HepG2 (cell line): ENCODE data around the gene PIGW. TPM values are rescaled to one million over a fixed set of nuclear protein-coding genes. Genes with fewer than 3 reads are reported as not detected.
A peak's percentile ranks its signal among the peaks of the same experiment; 100 is the strongest.

Experiments used
- AHDC1 ChIP-seq: sonication (generic); formaldehyde crosslinking; IDR thresholded peaks from 2 replicates; pipeline ENCODE4 v1.5.1; 2020; ENCODE audit warnings: mild to moderate bottlenecking, missing genetic modification reagents, borderline replicate concordance
- ATRX ChIP-seq: sonication (generic); formaldehyde crosslinking; IDR thresholded peaks from 2 replicates; pipeline ENCODE4 v1.4.0; 2020; ENCODE audit warnings: missing genetic modification reagents, borderline replicate concordance
- CBX5 ChIP-seq: sonication (generic); formaldehyde crosslinking; IDR thresholded peaks from 2 replicates; pipeline ENCODE4 v1.4.0; 2020; ENCODE audit warnings: missing genetic modification reagents, borderline replicate concordance
- ERF ChIP-seq: IDR thresholded peaks from 2 replicates; pipeline ENCODE4 v1.6.1; 2018; ENCODE audit warnings: missing biosample characterization, missing genetic modification reagents
- HNF4A ChIP-seq: sonication (generic); formaldehyde crosslinking; IDR thresholded peaks from 2 replicates; pipeline ENCODE4 v1.4.0; 2020; ENCODE audit warnings: missing genetic modification reagents
- SYNCRIP ChIP-seq: fragments of 200-400 bp; formaldehyde crosslinking; IDR thresholded peaks from 2 replicates; pipeline ENCODE4 v1.6.1; 2018; ENCODE audit warnings: mild to moderate bottlenecking, low read depth, low read length; ENCODE audit not compliant: insufficient read depth
- TAF1 ChIP-seq: sonication (generic); formaldehyde crosslinking; IDR thresholded peaks from 2 replicates; pipeline ENCODE4 v1.4.0; 2020; ENCODE audit warnings: missing genetic modification reagents
- THAP7 ChIP-seq: sonication (generic); formaldehyde crosslinking; IDR thresholded peaks from 2 replicates; pipeline ENCODE4 v1.8.1; 2023; ENCODE audit warnings: mild to moderate bottlenecking, missing genetic modification reagents
- ZKSCAN8 ChIP-seq: IDR thresholded peaks from 2 replicates; pipeline ENCODE4 v1.6.1; 2016; ENCODE audit warnings: borderline replicate concordance, missing genetic modification reagents, missing compliant biosample characterization
- ZNF225 ChIP-seq: sonication (generic); formaldehyde crosslinking; IDR thresholded peaks from 2 replicates; pipeline ENCODE4 v1.4.0; 2020; ENCODE audit warnings: mild to moderate bottlenecking, missing genetic modification reagents
- ZNF256 ChIP-seq: sonication (generic); formaldehyde crosslinking; conservative IDR thresholded peaks from 2 replicates; pipeline ENCODE4 v1.4.0; 2020; ENCODE audit warnings: missing genetic modification reagents
- ZNF775 ChIP-seq: sonication (generic); formaldehyde crosslinking; IDR thresholded peaks from 2 replicates; pipeline ENCODE4 v1.4.0; 2020; ENCODE audit warnings: missing genetic modification reagents, mild to moderate bottlenecking, moderate library complexity, borderline replicate concordance
- polyA plus RNA-seq, 8 experiments: library from polyadenylated mRNA; depleted of rRNA in 3 of 8; stranded (reverse) in 7 of 8; unstranded in 1 of 8; fragments of >200 nt; fragmentation: Illumina TruSeq in 4 of 8; extraction: Trizol in 4 of 8; gene quantifications; 2 replicates each; pipeline versions ENCODE4 v1.2.1 to v1.2.3, GENCODE V29; 2011 to 2016; ENCODE audit warnings: low read depth in 4 of 8, missing spikeins in 1 of 8, mixed read lengths in 1 of 8; ENCODE audit not compliant: insufficient read depth in 1 of 8
- total RNA-seq, 5 experiments: library from RNA; depleted of rRNA; stranded (reverse); fragments of >200 nt; fragmentation: Illumina TruSeq; extraction: Trizol; gene quantifications; 2 replicates each; pipeline ENCODE4 v1.2.3, GENCODE V29; 2016; ENCODE audit warnings: low read depth in 1 of 5

PIGW gene
- total and polyA plus RNA-seq, 2 of the 13 experiments (the other 11 are each of a cell fraction or from before 2014, with no cell fraction given) = 9.0 to 24.0 TPM

- TF ChIP-seq ATRX (CRISPR knock-in tag) (no peak), AHDC1 (CRISPR knock-in tag) (peak; percentile 61; the same call in 1 of the 2 replicates), ZNF256 (CRISPR knock-in tag) (peak; percentile 94; the same call in 1 of the 2 replicates), ERF (0 out of 2 replicates have a peak, but pooled peaks have one; percentile 7), TAF1 (peak; percentile 92), ZKSCAN8 (0 out of 2 replicates have a peak, but pooled peaks have one; percentile 25), THAP7 (no peak), CBX5 (no peak; the same call in 1 of the 2 replicates), ZNF225 (CRISPR knock-in tag) (peak; percentile 61; the same call in 1 of the 2 replicates), ZNF775 (CRISPR knock-in tag) (peak; percentile 79), HNF4A (CRISPR knock-in tag) (no peak), SYNCRIP (no peak)
Observed at GRCh38 chr17:36534840-36535668, at the start of gene PIGW, which contains the start of gene MYO19 (continued).
